HG02678 (cell line): Measurements from ENCODE around the gene C13orf46.
"Not testable (repeated sequence)": the region's sequence is repeated elsewhere in the genome, so short reads cannot be mapped to it uniquely, and the experiment has no call there.

Experiments
- ATAC-seq: cut with Tn5 transposase; IDR thresholded peaks from one replicate; pipeline ENCODE4 v1.9.1; 2021; ENCODE audit warnings: mild to moderate bottlenecking, moderate library complexity; ENCODE audit not compliant: unreplicated experiment

C13orf46 gene

GRCh38 chr13:113973218-113974164 is at the start of gene C13orf46:
Gene C13orf46 (minus strand): TSS chr13:113974076. CDS start chr13:113973997, 79 bp downstream.
- ATAC-seq: no peak

GRCh38 chr13:114022876-114023275 is 49.0 kb upstream of the C13orf46 start:
- ATAC-seq: no peak

- no peak for ATAC-seq
Measured at GRCh38 chr13:114022309-114022669, 48.4 kb upstream of the C13orf46 start.

GRCh38 chr13:114021464-114022308 is 47.8 kb upstream of the C13orf46 start:
- no peak for ATAC-seq

- ATAC-seq: no peak
Measured at GRCh38 chr13:114020750-114021463, 47.0 kb upstream of the C13orf46 start.

GRCh38 chr13:114020134-114020533 is 46.3 kb upstream of the C13orf46 start:
- not testable (repeated sequence) for ATAC-seq

- ATAC-seq: no peak
Measured at GRCh38 chr13:114019367-114019766, 45.5 kb upstream of the C13orf46 start.

GRCh38 chr13:114018461-114019055 is 44.7 kb upstream of the C13orf46 start:
- no peak for ATAC-seq

- no peak for ATAC-seq
Measured at GRCh38 chr13:114017966-114018365, 44.1 kb upstream of the C13orf46 start.

GRCh38 chr13:114017028-114017630 is 43.3 kb upstream of the C13orf46 start:
- no peak for ATAC-seq

- no peak for ATAC-seq
Measured at GRCh38 chr13:114016321-114017027, 42.6 kb upstream of the C13orf46 start.

- ATAC-seq: no peak
Measured at GRCh38 chr13:114015969-114016295, 42.1 kb upstream of the C13orf46 start.

GRCh38 chr13:114015111-114015968 is 41.5 kb upstream of the C13orf46 start:
- ATAC-seq: no peak

- no peak for ATAC-seq
Measured at GRCh38 chr13:114013952-114014629, 40.2 kb upstream of the C13orf46 start.

GRCh38 chr13:114013336-114013735 is 39.5 kb upstream of the C13orf46 start:
- no peak for ATAC-seq

GRCh38 chr13:114012921-114013320 is 39.0 kb upstream of the C13orf46 start:
- no peak for ATAC-seq

GRCh38 chr13:114012141-114012540 is 38.3 kb upstream of the C13orf46 start:
- ATAC-seq: no peak

- no peak for ATAC-seq
Measured at GRCh38 chr13:114011226-114011625, 37.4 kb upstream of the C13orf46 start.
